Measurements from ENCODE around the gene PPP4R2.

DNA sequence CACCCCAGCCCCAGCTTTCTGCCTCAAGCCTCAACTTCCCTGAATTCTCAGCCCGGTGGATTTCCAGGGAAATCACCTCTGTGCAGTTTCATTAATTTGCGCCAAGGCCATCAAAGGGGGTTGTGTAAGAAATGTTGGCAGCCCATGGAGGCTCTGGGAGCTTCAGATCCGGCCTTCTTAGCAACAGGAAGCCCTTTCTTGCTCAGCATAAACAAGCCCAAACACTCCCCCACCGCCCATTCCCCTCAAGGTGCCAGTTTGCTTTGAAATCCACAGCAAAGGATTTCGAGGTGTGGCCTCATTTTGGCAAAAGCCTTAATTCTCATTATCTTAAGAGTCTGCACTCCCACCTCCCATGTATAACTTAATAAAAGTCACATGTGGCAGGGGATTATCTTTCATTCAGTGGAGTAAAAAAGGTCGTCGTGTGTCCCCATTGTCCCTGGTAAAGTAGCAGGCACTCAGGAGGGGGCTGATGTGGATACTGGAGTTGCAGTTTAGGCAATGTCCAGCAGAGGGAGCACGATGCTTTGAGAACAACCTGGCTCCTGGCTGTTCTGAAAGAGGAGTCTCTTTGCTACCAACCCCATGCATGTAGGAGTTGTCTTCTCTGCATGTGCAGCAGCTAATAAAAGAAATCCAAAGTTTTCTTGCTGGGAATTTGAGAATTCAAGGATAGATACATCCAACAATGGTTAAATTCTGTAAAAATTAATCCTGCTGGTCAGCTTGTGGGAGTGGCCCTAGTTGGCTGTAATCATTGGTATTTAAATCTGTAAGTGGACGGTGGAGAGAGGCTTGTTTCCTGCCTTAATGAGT is 104.3 kb downstream of the PPP4R2 start:
- TF ChIP-seq, protein P1, sequence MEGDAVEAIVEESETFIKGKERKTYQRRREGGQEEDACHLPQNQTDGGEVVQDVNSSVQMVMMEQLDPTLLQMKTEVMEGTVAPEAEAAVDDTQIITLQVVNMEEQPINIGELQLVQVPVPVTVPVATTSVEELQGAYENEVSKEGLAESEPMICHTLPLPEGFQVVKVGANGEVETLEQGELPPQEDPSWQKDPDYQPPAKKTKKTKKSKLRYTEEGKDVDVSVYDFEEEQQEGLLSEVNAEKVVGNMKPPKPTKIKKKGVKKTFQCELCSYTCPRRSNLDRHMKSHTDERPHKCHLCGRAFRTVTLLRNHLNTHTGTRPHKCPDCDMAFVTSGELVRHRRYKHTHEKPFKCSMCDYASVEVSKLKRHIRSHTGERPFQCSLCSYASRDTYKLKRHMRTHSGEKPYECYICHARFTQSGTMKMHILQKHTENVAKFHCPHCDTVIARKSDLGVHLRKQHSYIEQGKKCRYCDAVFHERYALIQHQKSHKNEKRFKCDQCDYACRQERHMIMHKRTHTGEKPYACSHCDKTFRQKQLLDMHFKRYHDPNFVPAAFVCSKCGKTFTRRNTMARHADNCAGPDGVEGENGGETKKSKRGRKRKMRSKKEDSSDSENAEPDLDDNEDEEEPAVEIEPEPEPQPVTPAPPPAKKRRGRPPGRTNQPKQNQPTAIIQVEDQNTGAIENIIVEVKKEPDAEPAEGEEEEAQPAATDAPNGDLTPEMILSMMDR (IDR thresholded peaks at IDR 0.05): peak; percentile 89 to 96 (median 91)
- no peak for TF ChIP-seq POLR2A (IDR thresholded peaks at IDR 0.05)
